Activated CD4-positive, alpha-beta memory T cell treated with anti-CD3 and anti-CD28 coated beads for 36 hours (primary cell): ENCODE measurements around the gene UTP25. TPM values are rescaled to one million over a fixed set of nuclear protein-coding genes. Genes with fewer than 3 reads are reported as not detected.
A peak's percentile ranks its signal among the peaks of the same experiment; 100 is the strongest.

Experiments used
- CTCF ChIA-PET: fragments of 350-600 bp; sonication (Branson Sonifier 250); formaldehyde crosslinking; loops from one replicate; lab custom pipeline; 2021; ENCODE audit warnings: antibody characterized with exemption, inconsistent platforms; lab: Charles Lee
- POLR2A ChIA-PET: fragments of 350-600 bp; sonication (Branson Sonifier 250); formaldehyde crosslinking; loops from one replicate; lab custom pipeline; 2021; ENCODE audit warnings: antibody characterized with exemption; lab: Charles Lee
- DNase-seq: peaks from one replicate; pipeline ENCODE4 v3.0.0-alpha.2; 2020
- H3K27ac Mint-ChIP-seq: one replicate; pipeline ENCODE4 v1.8.0; 2021; ENCODE audit warnings: mixed read lengths
- H3K27me3 Mint-ChIP-seq: one replicate; pipeline ENCODE4 v1.8.0; 2021; ENCODE audit warnings: mixed read lengths
- H3K36me3 Mint-ChIP-seq: one replicate; pipeline ENCODE4 v1.8.0; 2021; ENCODE audit warnings: mixed read lengths
- H3K4me1 Mint-ChIP-seq: one replicate; pipeline ENCODE4 v1.8.0; 2021; ENCODE audit warnings: low read depth, mixed read lengths
- H3K4me3 Mint-ChIP-seq: one replicate; pipeline ENCODE4 v1.8.0; 2021; ENCODE audit warnings: mild to moderate bottlenecking, mixed read lengths
- H3K9me3 Mint-ChIP-seq: one replicate; pipeline ENCODE4 v1.8.0; 2021; ENCODE audit warnings: mixed read lengths
- intact Hi-C: fragments of 100-400 bp; cut with micrococcal nuclease; formaldehyde crosslinking; loops from one replicate; pipeline ENCODE4 v1.15.1; 2023
- total RNA-seq, 2 experiments: library from RNA; stranded (reverse); gene quantifications; one replicate each; pipeline ENCODE4 v1.2.3, GENCODE V29; 2021

The UTP25 gene, protein sequence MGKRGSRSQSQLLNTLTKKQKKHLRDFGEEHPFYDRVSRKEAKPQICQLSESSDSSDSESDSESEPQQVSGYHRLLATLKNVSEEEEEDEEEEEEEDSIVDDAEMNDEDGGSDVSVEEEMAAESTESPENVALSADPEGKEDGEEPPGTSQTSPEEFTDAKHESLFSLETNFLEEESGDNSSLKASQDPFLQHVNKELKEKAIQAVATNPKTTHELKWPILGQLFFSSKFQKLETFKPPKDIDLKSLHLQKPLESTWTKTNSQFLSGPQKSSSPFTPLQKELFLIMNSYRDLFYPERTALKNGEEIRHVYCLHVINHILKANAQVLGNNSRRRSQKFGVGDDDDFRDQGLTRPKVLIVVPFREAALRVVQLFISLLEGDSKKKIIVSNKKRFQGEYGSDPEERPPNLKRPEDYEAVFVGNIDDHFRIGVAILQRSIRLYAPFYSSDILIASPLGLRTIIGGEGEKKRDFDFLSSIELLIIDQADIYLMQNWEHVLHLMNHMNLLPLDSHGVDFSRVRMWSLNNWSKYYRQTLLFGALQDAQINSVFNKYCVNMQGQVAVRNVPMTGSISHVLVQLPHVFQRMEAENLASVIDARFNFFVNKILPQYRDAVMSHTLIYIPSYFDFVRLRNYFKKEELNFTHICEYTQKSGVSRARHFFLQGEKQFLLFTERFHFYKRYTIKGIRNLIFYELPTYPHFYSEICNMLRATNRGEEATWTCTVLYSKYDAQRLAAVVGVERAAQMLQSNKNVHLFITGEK
- total RNA-seq: 1 to 10 TPM; 6.6 to 7.1 TPM

DNA sequence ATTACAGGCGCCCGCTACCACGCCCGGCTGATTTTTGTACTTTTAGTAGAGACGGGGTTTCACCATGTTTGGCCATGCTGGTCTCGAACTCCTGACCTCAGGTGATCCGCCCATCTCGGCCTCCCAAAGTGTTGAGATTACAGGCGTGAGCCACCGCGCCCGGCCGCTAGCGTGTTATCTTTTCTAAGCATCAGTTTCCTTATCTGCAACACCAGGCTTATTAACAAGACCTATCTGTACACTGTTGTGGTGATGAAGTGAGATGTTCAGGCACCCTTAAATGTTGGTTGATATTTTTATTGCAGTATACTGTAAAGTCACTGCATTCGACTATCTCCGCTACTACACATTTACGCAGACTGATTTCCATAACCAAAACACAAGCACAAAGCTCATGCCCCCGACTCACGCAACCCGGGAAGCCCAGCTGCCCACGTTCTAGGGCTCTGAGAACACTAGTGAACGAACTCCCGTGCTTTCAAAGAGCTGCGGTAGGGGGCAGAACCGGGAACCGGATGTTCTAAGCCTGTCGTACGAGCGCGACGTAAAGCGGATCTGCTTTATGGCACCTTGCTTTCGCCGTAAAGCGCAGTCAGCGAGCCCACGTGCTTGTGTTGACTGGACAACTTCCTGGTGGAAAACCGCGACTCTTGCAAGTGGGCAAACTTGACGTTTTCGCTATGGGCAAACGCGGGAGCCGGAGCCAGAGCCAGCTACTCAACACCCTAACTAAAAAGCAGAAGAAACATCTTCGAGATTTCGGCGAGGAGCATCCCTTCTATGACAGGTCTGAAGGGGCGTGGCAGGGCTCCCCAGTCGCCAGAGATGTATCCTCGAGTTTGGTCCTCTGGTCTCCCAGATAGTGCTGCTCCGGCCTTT is at the start of gene UTP25:
UTP25 (plus strand) TSS at position 589 of the 879 bp plus-strand sequence; CDS start at position 681, 92 bp downstream.
- peak; percentile 97 for DNase-seq
- H3K36me3 Mint-ChIP-seq: peaks cover 13% of the 10 kb centered on the region
- intact Hi-C loops: loop anchor here (1.0 to 5.0 kb wide), 4 partner anchors 43 to 260 kb away; partner anchors contain the start of gene C1orf74
- peak within 1 kb of the TSS; percentile 88 for H3K27ac Mint-ChIP-seq
- POLR2A ChIA-PET: interaction anchor here (0.6 to 2.0 kb wide), 8 partner anchors 10 to 547 kb away, joined by 3 to 9 read pairs (median 4); partner anchors contain the start of gene TRAF3IP3
- CTCF ChIA-PET: interaction anchor here (0.6 to 2.3 kb wide), 20 partner anchors 9 to 547 kb away, joined by 3 to 10 read pairs (median 4); partner anchors contain the start of genes C1orf74 and TRAF3IP3
- no peaks in the 10 kb centered on the region for H3K9me3 Mint-ChIP-seq
- H3K4me1 Mint-ChIP-seq: peaks cover 42% of the 10 kb centered on the region
- H3K27me3 Mint-ChIP-seq: peaks cover 4% of the 10 kb centered on the region
- peak within 1 kb of the TSS; percentile 93 for H3K4me3 Mint-ChIP-seq

DNA sequence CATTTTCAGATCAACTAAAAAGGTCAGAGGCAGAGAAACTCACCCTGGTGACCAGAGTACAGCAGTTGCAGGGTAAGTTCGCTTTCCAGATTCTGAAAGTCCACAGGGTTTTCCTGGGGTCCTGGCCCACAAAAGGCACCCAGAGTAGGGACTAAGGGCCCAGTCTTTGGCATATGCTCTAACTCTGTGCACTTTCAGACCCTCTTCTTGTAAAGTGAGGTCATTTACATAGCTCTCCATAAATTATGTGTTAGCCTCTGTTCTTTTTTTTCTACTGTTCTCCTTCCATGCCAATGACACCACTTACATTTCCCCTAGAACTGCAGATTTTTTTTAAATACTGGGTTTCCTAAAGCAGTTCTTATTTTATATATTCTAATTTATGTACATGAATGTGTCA is 49.7 kb upstream of the UTP25 start:
- Mint-ChIP-seq H3K9me3 (no peaks in the 10 kb centered on the region), H3K4me1 (peaks cover 53% of the 10 kb centered on the region), H3K27me3 (no peaks in the 10 kb centered on the region), H3K27ac (peak overlapping the region; percentile 65), H3K36me3 (peaks cover 73% of the 10 kb centered on the region), H3K4me3 (no peak overlapping the region)
- CTCF ChIA-PET: interaction anchor here (3.4 kb wide), 1 partner anchor 45 kb away, joined by 12 read pairs; no protein-coding TSS in a partner anchor
- no peak for DNase-seq
- intact Hi-C loops: no loop called here
- POLR2A ChIA-PET: no interaction called here

DNA sequence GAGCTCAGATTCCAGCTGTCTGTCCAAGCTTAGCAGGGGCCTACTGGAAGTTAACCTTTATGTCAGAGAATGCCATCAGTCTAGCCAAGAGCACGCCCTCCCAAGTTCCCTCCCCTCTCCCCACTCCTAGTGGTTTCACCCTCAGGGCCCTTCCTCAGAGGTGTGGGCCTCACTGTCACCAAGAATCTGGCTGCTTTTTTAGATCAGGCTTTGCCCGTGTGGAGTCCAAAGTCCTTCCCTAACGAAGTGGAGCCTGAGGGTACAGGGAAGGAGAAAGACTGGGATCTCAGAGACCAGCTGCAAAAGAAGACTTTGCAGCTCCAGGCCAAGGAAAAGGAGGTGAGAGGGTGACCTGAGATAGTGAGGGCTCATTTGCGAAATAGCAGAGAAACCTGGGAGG is 47.5 kb upstream of the UTP25 start:
- no peak overlapping the region for H3K4me3 Mint-ChIP-seq
- no peaks in the 10 kb centered on the region for H3K27me3 Mint-ChIP-seq
- intact Hi-C loops: loop anchor here (5.0 kb wide), 1 partner anchor 1797 kb away; the partner anchor contains the start of gene SLC30A1
- no peaks in the 10 kb centered on the region for H3K9me3 Mint-ChIP-seq
- H3K27ac Mint-ChIP-seq: peak overlapping the region; percentile 24
- peaks cover 61% of the 10 kb centered on the region for H3K36me3 Mint-ChIP-seq
- ChIA-PET POLR2A (interaction anchor here (1.0 to 1.3 kb wide), 2 partner anchors 11 to 12 kb away, joined by 4 to 5 read pairs; no protein-coding TSS in a partner anchor), CTCF (interaction anchor here (1.1 kb wide), 1 partner anchor 14 kb away, joined by 3 read pairs; no protein-coding TSS in a partner anchor)
- no peak for DNase-seq
- H3K4me1 Mint-ChIP-seq: peaks cover 59% of the 10 kb centered on the region

DNA sequence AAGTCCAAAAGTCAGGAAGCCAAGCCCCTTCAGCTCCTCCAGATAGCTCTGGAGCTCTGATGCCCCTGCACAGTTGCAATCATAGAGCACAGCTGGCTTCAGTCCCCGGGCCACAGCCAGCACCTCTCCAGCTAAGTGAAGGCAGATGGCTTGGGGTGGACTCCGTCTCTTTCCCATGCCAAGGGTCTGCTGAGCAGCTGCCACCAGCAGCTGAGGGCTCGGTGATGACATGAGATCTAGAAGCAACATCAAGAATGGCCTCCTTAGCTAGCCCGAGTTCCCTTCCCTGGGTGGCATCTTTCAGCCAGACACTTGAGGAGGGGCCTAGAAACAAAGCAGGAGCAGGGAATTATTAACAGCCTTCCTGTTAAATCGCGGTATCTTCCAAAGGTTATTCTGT is 44.4 kb upstream of the UTP25 start:
- Mint-ChIP-seq H3K9me3 (no peaks in the 10 kb centered on the region), H3K36me3 (peaks cover 35% of the 10 kb centered on the region), H3K4me3 (peak overlapping the region; percentile 93), H3K27ac (peak overlapping the region; percentile 93), H3K27me3 (peaks cover 3% of the 10 kb centered on the region), H3K4me1 (peaks cover 44% of the 10 kb centered on the region)
- ChIA-PET CTCF (interaction anchor here (1.1 to 2.4 kb wide), 4 partner anchors 9 to 35 kb away, joined by 3 to 12 read pairs (median 6); no protein-coding TSS in a partner anchor), POLR2A (interaction anchor here (1.1 to 5.3 kb wide), 5 partner anchors 10 to 44 kb away, joined by 3 to 35 read pairs (median 10); partner anchors contain the start of genes TRAF3IP3 and UTP25)
- DNase-seq: no peak
- intact Hi-C loops: loop anchor here (5.0 kb wide), 1 partner anchor 1794 kb away; the partner anchor contains the start of gene SLC30A1

DNA sequence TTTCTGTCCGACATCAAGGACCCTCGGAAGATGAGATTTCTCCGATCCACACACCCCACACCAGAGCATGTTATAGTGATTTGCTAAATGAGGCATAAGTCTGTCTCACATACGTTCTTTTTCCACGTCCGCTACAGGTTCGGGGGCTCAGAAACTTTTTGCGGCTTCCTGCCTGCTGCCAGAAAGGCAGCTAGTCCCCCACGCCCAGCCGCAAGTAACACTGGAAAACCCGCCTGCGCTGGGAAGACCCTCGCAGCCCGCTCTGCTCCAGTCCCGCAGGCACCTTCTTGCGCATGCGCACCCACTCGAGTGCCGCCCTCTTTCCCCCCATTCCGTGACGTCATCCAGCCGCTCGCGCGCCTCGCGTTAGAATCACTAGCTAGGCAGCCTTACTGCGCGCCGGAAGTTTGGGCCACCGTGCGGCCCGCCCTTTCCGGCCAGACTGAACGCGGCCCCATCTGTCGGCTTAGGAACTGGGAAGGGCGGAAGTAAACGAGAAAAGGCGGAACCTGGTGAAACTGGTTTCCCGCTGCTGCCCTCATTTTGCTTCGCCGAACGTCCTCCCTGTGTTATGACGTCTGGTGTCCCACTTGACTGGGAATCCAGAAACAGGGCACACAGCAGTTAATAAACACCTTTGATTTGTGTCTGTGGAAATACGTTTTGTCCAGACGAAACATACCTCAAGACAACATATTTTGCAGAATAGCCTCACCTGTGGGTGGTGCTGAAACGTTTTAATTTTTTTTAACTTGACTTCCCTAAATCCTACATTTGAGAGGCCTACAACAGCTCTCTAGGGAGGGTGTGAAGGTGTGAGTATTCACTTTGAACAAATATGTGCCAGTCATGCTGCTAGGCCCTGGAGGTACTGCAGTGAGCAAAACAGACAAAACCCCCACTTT is 43.3 kb upstream of the UTP25 start, which contains the start of gene C1orf74:
C1orf74 (minus strand) TSS at position 295 of the 905 bp plus-strand sequence. CDS start 925 bp downstream, outside the sequence.
- POLR2A ChIA-PET: interaction anchor here (0.7 to 5.3 kb wide), 6 partner anchors 11 to 112 kb away, joined by 3 to 35 read pairs (median 4); partner anchors contain the start of gene TRAF3IP3
- peaks cover 39% of the 10 kb centered on the region for H3K4me1 Mint-ChIP-seq
- peaks cover 3% of the 10 kb centered on the region for H3K27me3 Mint-ChIP-seq
- no peaks in the 10 kb centered on the region for H3K9me3 Mint-ChIP-seq
- intact Hi-C loops: loop anchor here (1.0 to 5.0 kb wide), 7 partner anchors 16 to 1793 kb away; partner anchors contain the start of genes IRF6, SLC30A1, TRAF3IP3 and UTP25
- H3K27ac Mint-ChIP-seq: peak within 1 kb of the TSS; percentile 93
- DNase-seq: peak; percentile 100
- H3K36me3 Mint-ChIP-seq: peaks cover 24% of the 10 kb centered on the region
- CTCF ChIA-PET: interaction anchor here (1.1 to 5.1 kb wide), 6 partner anchors 10 to 43 kb away, joined by 3 to 51 read pairs (median 8); partner anchors contain the start of genes TRAF3IP3 and UTP25
- H3K4me3 Mint-ChIP-seq: peak within 1 kb of the TSS; percentile 93

DNA sequence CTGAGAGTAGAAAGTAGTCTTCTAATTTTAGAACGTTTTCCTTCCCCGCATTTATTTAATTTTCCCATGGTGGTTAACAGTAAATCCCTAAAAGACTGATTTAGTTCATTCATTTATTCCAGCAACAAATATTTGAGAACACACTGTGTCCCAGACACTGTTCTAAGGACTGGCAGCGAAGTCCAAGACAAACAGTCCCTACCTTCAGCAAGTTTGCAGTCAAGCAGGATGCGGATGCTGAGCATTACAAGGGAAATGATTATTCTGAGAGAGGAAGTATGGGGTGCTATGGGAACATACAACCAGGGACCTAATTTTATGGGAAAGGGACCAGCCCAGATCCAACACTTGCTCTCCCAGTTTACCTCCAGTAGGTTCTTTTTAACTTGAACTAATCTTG is 42.2 kb upstream of the UTP25 start:
- peak overlapping the region; percentile 93 for H3K27ac Mint-ChIP-seq
- DNase-seq: no peak
- peaks cover 34% of the 10 kb centered on the region for H3K4me1 Mint-ChIP-seq
- H3K36me3 Mint-ChIP-seq: peaks cover 16% of the 10 kb centered on the region
- intact Hi-C loops: no loop called here
- ChIA-PET CTCF (interaction anchor here (5.1 kb wide), 1 partner anchor 37 kb away, joined by 51 read pairs; no protein-coding TSS in a partner anchor), POLR2A (interaction anchor here (5.3 kb wide), 1 partner anchor 12 kb away, joined by 35 read pairs; no protein-coding TSS in a partner anchor)
- H3K27me3 Mint-ChIP-seq: peaks cover 3% of the 10 kb centered on the region
- no peaks in the 10 kb centered on the region for H3K9me3 Mint-ChIP-seq
- no peak overlapping the region for H3K4me3 Mint-ChIP-seq

DNA sequence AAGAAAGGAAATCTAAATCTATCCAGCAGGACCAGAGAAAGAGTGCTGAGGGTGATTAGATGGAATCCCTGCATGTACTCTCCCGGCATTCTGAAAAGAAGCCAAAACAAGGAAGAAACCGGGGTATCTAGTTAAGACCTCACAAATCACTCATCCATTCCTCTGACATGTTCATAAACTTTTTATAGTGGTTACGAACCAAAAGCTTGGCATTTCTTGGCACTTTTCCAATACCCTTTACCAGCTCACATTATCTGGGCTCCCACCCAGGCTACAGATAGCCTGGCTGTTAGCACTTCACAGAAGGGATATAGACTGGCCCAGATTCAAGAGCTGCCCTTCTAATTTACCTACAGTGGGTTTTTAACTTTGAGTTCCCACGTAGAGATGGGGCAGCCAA is 41.6 kb upstream of the UTP25 start:
- ChIA-PET POLR2A (interaction anchor here (5.3 kb wide), 1 partner anchor 13 kb away, joined by 35 read pairs; no protein-coding TSS in a partner anchor), CTCF (interaction anchor here (2.3 to 5.1 kb wide), 2 partner anchors 36 to 41 kb away, joined by 10 to 51 read pairs; partner anchors contain the start of gene UTP25)
- Mint-ChIP-seq H3K27ac (no peak overlapping the region), H3K4me3 (no peak overlapping the region), H3K36me3 (peaks cover 16% of the 10 kb centered on the region), H3K4me1 (peaks cover 34% of the 10 kb centered on the region), H3K9me3 (no peaks in the 10 kb centered on the region), H3K27me3 (peaks cover 3% of the 10 kb centered on the region)
- DNase-seq: no peak
- intact Hi-C loops: no loop called here

DNA sequence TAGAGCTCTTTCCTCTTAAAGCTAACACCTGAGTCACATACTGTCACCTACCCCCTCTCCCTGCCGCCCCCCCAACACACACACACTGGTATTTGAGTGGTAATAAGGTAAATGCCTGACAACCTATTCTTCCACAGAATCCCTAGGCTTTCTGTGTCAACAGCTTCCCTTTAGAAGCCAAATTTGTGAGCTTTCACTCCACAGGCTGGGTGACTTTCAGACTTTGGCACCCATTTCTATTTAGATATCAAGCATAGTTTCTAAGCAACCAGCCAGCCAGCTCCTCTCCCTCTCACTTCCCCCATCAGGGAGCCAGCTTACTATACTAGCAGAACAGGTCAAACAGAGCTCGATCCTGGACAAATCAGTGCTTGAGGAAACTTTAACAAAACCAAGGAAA is 40.2 kb upstream of the UTP25 start:
- intact Hi-C loops: no loop called here
- Mint-ChIP-seq H3K27ac (no peak overlapping the region), H3K27me3 (peaks cover 3% of the 10 kb centered on the region), H3K9me3 (no peaks in the 10 kb centered on the region), H3K4me1 (peaks cover 28% of the 10 kb centered on the region), H3K4me3 (no peak overlapping the region), H3K36me3 (peaks cover 8% of the 10 kb centered on the region)
- POLR2A ChIA-PET: interaction anchor here (0.7 kb wide), 1 partner anchor 113 kb away, joined by 3 read pairs; no protein-coding TSS in a partner anchor
- DNase-seq: no peak
- CTCF ChIA-PET: interaction anchor here (0.7 to 5.1 kb wide), 6 partner anchors 35 to 538 kb away, joined by 3 to 51 read pairs (median 4); partner anchors contain the start of gene UTP25

DNA sequence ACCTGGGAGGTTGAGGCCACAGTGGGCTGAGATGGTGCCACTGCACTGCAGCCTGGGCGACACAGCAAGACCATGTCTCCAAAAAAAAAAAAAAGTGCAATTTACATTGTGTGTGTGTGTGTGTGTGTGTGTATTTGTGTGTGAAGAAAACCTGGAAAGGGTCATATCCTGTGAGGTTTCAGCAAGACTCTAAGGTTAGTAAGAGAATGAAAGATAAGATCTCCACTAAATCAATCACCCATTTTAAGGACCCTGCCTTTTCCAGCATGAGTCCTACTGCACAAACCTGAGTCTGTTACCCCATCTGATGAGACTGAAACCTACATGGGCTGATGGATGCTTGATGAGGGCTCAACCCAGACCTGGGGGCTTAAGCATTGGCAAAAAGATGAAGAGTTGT is 38.5 kb upstream of the UTP25 start:
- Mint-ChIP-seq H3K4me3 (no peak overlapping the region), H3K27me3 (peaks cover 9% of the 10 kb centered on the region), H3K27ac (no peak overlapping the region), H3K4me1 (peaks cover 14% of the 10 kb centered on the region), H3K9me3 (no peaks in the 10 kb centered on the region), H3K36me3 (peaks cover 3% of the 10 kb centered on the region)
- CTCF ChIA-PET: interaction anchor here (5.1 kb wide), 1 partner anchor 33 kb away, joined by 51 read pairs; no protein-coding TSS in a partner anchor
- intact Hi-C loops: no loop called here
- DNase-seq: no peak
- POLR2A ChIA-PET: no interaction called here
